ENCODE measurements around the gene DAP.

Gene DAP

DNA sequence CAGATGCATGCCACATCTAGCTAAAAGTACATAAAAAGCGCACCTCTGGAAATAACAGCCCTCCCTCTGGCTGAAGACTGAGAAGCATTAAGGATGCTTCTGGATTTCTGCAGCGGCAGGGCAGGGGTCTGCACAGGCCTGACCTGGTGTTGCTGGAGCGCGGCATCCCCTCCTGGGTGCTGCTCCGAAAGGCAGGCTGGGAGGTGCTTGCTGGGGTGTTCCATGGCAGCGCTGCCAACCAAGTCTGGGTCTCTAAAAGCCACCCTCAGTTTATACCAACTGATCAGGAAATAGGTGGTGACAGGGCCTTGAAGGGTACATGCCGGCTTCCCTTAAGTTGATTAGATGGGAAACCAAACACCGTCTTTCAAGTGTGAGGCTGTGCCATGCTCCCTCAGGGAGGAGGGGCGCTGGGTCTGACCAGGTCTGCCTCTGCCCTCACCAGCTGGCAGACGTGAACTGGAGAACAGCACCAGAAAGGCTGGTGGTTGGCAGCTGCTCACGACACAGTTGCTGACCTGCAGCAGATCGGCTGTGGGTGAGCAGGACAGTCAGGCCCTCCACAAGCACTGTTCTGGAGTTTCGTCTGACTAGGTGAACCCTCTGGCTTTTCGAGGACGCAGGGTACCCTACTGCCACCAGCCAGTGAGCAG lies 81.6 kb downstream of the DAP start:
- TF ChIP-seq CTCF (IDR thresholded peaks at IDR 0.05), result no peak

DNA sequence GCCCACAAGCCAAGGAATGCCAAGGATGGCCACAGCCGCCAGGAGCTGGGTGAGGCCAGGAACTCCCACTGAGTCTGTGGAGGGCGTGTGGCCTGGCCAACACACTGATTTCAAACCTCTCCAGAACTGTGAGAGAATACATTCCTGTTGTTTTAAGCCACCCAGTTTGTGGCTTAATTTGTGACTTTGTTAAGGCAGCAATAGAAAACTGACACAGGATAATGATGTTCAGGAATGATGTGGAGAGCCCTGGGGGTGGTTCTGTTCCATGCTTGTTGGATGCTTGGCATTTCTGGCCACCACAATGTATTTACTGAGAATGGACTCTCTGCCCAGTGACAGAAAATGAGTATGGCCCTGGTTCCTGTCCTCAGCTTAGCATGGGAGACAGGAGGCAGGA lies 82.8 kb downstream of the DAP start:
- peaks cover 0 to 2% (median 0%) of the 10 kb centered on the region in 3 donors for H3K9me3 ChIP-seq
- peaks cover 52 to 62% (median 61%) of the 10 kb centered on the region in 3 donors for H3K36me3 ChIP-seq
- intact Hi-C loops (cut with DNase I; ENCODE audit: low total_unique reads), result no loop called here

More for the DNA sequence above, 81.6 kb downstream of the DAP start:
- Histone ChIP-seq H3K4me3 (no peak overlapping the region), H3K27ac (no peak overlapping the region), H3K4me1 (no peaks in the 10 kb centered on the region), H3K9me3 (peaks cover 0 to 2% (median 0%) of the 10 kb centered on the region in 3 donors), H3K27me3 (no peaks in the 10 kb centered on the region), H3K36me3 (peaks cover 52 to 65% (median 65%) of the 10 kb centered on the region in 3 donors)
- DNase-seq, result no peak
- intact Hi-C loops (cut with DNase I; ENCODE audit: low total_unique reads), result no loop called here

GRCh38 chr5:10677533-10677932 lies 83.5 kb downstream of the DAP start:
- Histone ChIP-seq H3K27ac (no peak overlapping the region), H3K9me3 (peaks cover 0 to 2% (median 0%) of the 10 kb centered on the region in 3 donors), H3K27me3 (no peaks in the 10 kb centered on the region), H3K36me3 (peaks cover 47 to 55% (median 54%) of the 10 kb centered on the region in 3 donors), H3K4me1 (no peaks in the 10 kb centered on the region), H3K4me3 (no peak overlapping the region)
- intact Hi-C loops (cut with DNase I; ENCODE audit: low total_unique reads), result no loop called here
- no peak for DNase-seq
- no peak for TF ChIP-seq CTCF (IDR thresholded peaks at IDR 0.05)

More for the DNA sequence above, 82.8 kb downstream of the DAP start:
- Histone ChIP-seq H3K27ac (no peak overlapping the region), H3K27me3 (no peaks in the 10 kb centered on the region), H3K4me1 (no peaks in the 10 kb centered on the region), H3K4me3 (no peak overlapping the region)
- no peak for DNase-seq
- TF ChIP-seq CTCF (IDR thresholded peaks at IDR 0.05), result no peak

- Histone ChIP-seq H3K4me3 (no peak overlapping the region), H3K4me1 (no peaks in the 10 kb centered on the region), H3K9me3 (peaks cover 0 to 2% (median 0%) of the 10 kb centered on the region in 3 donors), H3K36me3 (peaks cover 46 to 49% (median 48%) of the 10 kb centered on the region in 3 donors), H3K27ac (no peak overlapping the region), H3K27me3 (no peaks in the 10 kb centered on the region)
- no peak for TF ChIP-seq CTCF (IDR thresholded peaks at IDR 0.05)
- no peak for DNase-seq
- intact Hi-C loops (cut with DNase I; ENCODE audit: low total_unique reads), result no loop called here
Observed at GRCh38 chr5:10676946-10677345, 84.1 kb downstream of the DAP start.

DNA sequence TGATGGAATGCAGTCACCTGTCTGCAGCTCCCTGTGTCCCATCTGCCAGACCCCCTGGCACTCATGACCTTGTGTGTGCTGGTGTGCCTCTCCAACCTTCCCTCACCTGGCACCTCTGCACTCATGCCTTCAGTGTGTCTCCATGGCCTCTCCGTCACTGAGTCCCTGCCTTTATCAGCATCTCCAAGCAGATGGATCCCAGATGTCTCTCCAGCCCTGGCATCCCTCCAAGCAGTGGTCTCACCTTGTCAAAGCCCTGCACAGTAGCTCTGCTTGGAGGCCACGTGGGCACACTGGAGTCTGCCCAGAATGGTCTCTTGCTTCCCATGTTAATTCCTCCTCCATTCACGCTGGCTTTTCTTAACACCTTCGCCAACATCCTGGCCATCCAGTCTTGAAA lies 84.8 kb downstream of the DAP start:
- H3K4me1 ChIP-seq, result no peaks in the 10 kb centered on the region
- TF ChIP-seq CTCF (IDR thresholded peaks at IDR 0.05), result no peak
- peaks cover 0 to 2% (median 0%) of the 10 kb centered on the region in 3 donors for H3K9me3 ChIP-seq
- H3K36me3 ChIP-seq, result peaks cover 38 to 42% (median 41%) of the 10 kb centered on the region in 3 donors
- H3K4me3 ChIP-seq, result no peak overlapping the region
- no peak overlapping the region for H3K27ac ChIP-seq
- H3K27me3 ChIP-seq, result no peaks in the 10 kb centered on the region
- no peak for DNase-seq
- intact Hi-C loops (cut with DNase I; ENCODE audit: low total_unique reads), result no loop called here

All from tibial artery (tissue), 4 donors.